Astrocyte (in vitro differentiated cells and primary cell): ENCODE measurements around the gene NTRK1. TPM values are rescaled to one million over a fixed set of nuclear protein-coding genes. Genes with fewer than 3 reads are reported as not detected.
A peak's percentile ranks its signal among the peaks of the same experiment; 100 is the strongest.

Experiments
- DNase-seq: peaks from one replicate; pipeline ENCODE4 v3.0.0-alpha.2; 2010; ENCODE audit warnings: low read depth
- FAIRE-seq: peaks from 2 replicates; lab custom pipeline; 2011; peaks lifted over from hg19 to GRCh38; lab: Jason Lieb, UNC
- H2AFZ ChIP-seq: 2 replicates; pipeline ENCODE4 v1.6.0; 2012; ENCODE audit warnings: low read depth, low read length, inconsistent platforms
- H3K27ac ChIP-seq: 2 replicates; pipeline ENCODE4 v1.5.1; 2011; ENCODE audit warnings: low read depth, low read length, inconsistent platforms
- H3K27me3 ChIP-seq: 2 replicates; pipeline ENCODE4 v1.6.0; 2011; ENCODE audit warnings: low read length, inconsistent platforms; ENCODE audit not compliant: insufficient read depth
- H3K36me3 ChIP-seq: 2 replicates; pipeline ENCODE4 v1.5.1; 2011; ENCODE audit warnings: low read length, inconsistent platforms; ENCODE audit not compliant: insufficient read depth
- H3K4me1 ChIP-seq: 2 replicates; pipeline ENCODE4 v1.5.1; 2011; ENCODE audit warnings: low read length, inconsistent platforms; ENCODE audit not compliant: insufficient read depth
- H3K4me2 ChIP-seq: 2 replicates; pipeline ENCODE4 v1.6.0; 2012; ENCODE audit warnings: low read length, inconsistent platforms
- H3K4me3 ChIP-seq: 2 replicates; pipeline ENCODE4 v1.5.1; 2011; ENCODE audit warnings: low read depth, mild to moderate bottlenecking, low read length, inconsistent platforms; ENCODE audit not compliant: insufficient read depth
- H3K79me2 ChIP-seq: 2 replicates; pipeline ENCODE4 v1.6.0; 2012; ENCODE audit warnings: mild to moderate bottlenecking, low read length, inconsistent platforms; ENCODE audit not compliant: insufficient read depth
- H3K9ac ChIP-seq: 2 replicates; pipeline ENCODE4 v1.6.0; 2012; ENCODE audit warnings: mild to moderate bottlenecking, low read length, inconsistent platforms
- H3K9me3 ChIP-seq: 2 replicates; pipeline ENCODE4 v1.5.1; 2012; ENCODE audit warnings: low read depth, mild to moderate bottlenecking, low read length, inconsistent platforms; ENCODE audit not compliant: insufficient read depth
- H4K20me1 ChIP-seq: 2 replicates; pipeline ENCODE4 v1.6.0; 2012; ENCODE audit warnings: low read length, inconsistent platforms; ENCODE audit not compliant: insufficient read depth
- H3K27ac Mint-ChIP-seq: one replicate; pipeline ENCODE4 v1.8.0; 2021; ENCODE audit warnings: mild to moderate bottlenecking, mixed read lengths; ENCODE audit not compliant: unreplicated experiment
- H3K27me3 Mint-ChIP-seq: one replicate; pipeline ENCODE4 v1.8.0; 2021; ENCODE audit warnings: low read depth, mixed read lengths; ENCODE audit not compliant: unreplicated experiment
- H3K36me3 Mint-ChIP-seq: one replicate; pipeline ENCODE4 v1.8.0; 2021; ENCODE audit warnings: low read depth, mixed read lengths; ENCODE audit not compliant: unreplicated experiment
- H3K4me1 Mint-ChIP-seq: one replicate; pipeline ENCODE4 v1.8.0; 2021; ENCODE audit warnings: low read depth, mixed read lengths; ENCODE audit not compliant: unreplicated experiment
- H3K4me3 Mint-ChIP-seq: one replicate; pipeline ENCODE4 v1.8.0; 2021; ENCODE audit warnings: mild to moderate bottlenecking, moderate library complexity, mixed read lengths; ENCODE audit not compliant: unreplicated experiment
- H3K9me3 Mint-ChIP-seq: one replicate; pipeline ENCODE4 v1.8.0; 2021; ENCODE audit warnings: mild to moderate bottlenecking, mixed read lengths; ENCODE audit not compliant: unreplicated experiment
- EZH2 ChIP-seq: IDR thresholded peaks from 2 replicates; pipeline ENCODE4 v1.6.1; 2012; ENCODE audit warnings: mild to moderate bottlenecking, low read length, inconsistent platforms; ENCODE audit not compliant: insufficient read depth
- total RNA-seq: library from RNA; stranded (reverse); gene quantifications from 2 replicates; pipeline ENCODE4 v1.2.1, GENCODE V29; 2021
- TF ChIP-seq, protein P1 (sequence below): IDR thresholded peaks from 2 replicates; pipeline ENCODE4 v1.5.1; 2011; ENCODE audit warnings: low read depth, mild to moderate bottlenecking, inconsistent platforms, low read length, moderate library complexity; ENCODE audit not compliant: insufficient read depth

Gene NTRK1
- total RNA-seq, 1 donor from 2014 or later: 0.27 TPM

- peaks cover 8% of the 10 kb centered on the region for H3K4me1 ChIP-seq
- no peak overlapping the region for H2AFZ ChIP-seq
- H3K36me3 ChIP-seq: no peaks in the 10 kb centered on the region
- DNase-seq: no peak
- Mint-ChIP-seq H3K4me3 (no peak overlapping the region), H3K36me3 (no peaks in the 10 kb centered on the region), H3K4me1 (peaks cover 11% of the 10 kb centered on the region), H3K9me3 (no peaks in the 10 kb centered on the region), H3K27me3 (peaks cover 65% of the 10 kb centered on the region), H3K27ac (no peak overlapping the region)
- no peak overlapping the region for H3K4me2 ChIP-seq
- FAIRE-seq: no peak
- H3K27ac ChIP-seq: no peak overlapping the region
- peaks cover 4% of the 10 kb centered on the region for H4K20me1 ChIP-seq
- no peaks in the 10 kb centered on the region for H3K9me3 ChIP-seq
- H3K79me2 ChIP-seq: no peaks in the 10 kb centered on the region
- H3K27me3 ChIP-seq: peaks cover 34% of the 10 kb centered on the region
- no peak overlapping the region for H3K4me3 ChIP-seq
- no peak for TF ChIP-seq EZH2
- TF ChIP-seq, protein P1, sequence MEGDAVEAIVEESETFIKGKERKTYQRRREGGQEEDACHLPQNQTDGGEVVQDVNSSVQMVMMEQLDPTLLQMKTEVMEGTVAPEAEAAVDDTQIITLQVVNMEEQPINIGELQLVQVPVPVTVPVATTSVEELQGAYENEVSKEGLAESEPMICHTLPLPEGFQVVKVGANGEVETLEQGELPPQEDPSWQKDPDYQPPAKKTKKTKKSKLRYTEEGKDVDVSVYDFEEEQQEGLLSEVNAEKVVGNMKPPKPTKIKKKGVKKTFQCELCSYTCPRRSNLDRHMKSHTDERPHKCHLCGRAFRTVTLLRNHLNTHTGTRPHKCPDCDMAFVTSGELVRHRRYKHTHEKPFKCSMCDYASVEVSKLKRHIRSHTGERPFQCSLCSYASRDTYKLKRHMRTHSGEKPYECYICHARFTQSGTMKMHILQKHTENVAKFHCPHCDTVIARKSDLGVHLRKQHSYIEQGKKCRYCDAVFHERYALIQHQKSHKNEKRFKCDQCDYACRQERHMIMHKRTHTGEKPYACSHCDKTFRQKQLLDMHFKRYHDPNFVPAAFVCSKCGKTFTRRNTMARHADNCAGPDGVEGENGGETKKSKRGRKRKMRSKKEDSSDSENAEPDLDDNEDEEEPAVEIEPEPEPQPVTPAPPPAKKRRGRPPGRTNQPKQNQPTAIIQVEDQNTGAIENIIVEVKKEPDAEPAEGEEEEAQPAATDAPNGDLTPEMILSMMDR: no peak
- H3K9ac ChIP-seq: no peak overlapping the region
These were observed 4.6 kb downstream of the NTRK1 start for GRCh38 chr1:156865258-156865657.

- H3K4me1 ChIP-seq: peaks cover 11% of the 10 kb centered on the region
- peak overlapping the region; percentile 22 for H3K4me3 Mint-ChIP-seq
- no peak overlapping the region for H3K27ac ChIP-seq
- no peak overlapping the region for H3K4me3 ChIP-seq
- H3K27me3 ChIP-seq: peaks cover 32% of the 10 kb centered on the region
- H3K9me3 Mint-ChIP-seq: no peaks in the 10 kb centered on the region
- no peak overlapping the region for H3K27ac Mint-ChIP-seq
- H3K9me3 ChIP-seq: no peaks in the 10 kb centered on the region
- no peak for TF ChIP-seq EZH2
- TF ChIP-seq, protein P1: no peak
- no peaks in the 10 kb centered on the region for H3K36me3 ChIP-seq
- H3K4me2 ChIP-seq: no peak overlapping the region
- no peaks in the 10 kb centered on the region for H3K36me3 Mint-ChIP-seq
- H3K79me2 ChIP-seq: no peaks in the 10 kb centered on the region
- H3K4me1 Mint-ChIP-seq: peaks cover 14% of the 10 kb centered on the region
- no peak overlapping the region for H3K9ac ChIP-seq
- no peak for DNase-seq
- peaks cover 63% of the 10 kb centered on the region for H3K27me3 Mint-ChIP-seq
- no peak for FAIRE-seq
- H4K20me1 ChIP-seq: peaks cover 4% of the 10 kb centered on the region
- H2AFZ ChIP-seq: no peak overlapping the region
These were observed 5.2 kb downstream of the NTRK1 start for GRCh38 chr1:156865865-156866248.

- H3K27me3 Mint-ChIP-seq: peaks cover 60% of the 10 kb centered on the region
- Histone ChIP-seq H3K4me1 (peaks cover 14% of the 10 kb centered on the region), H3K27me3 (peaks cover 27% of the 10 kb centered on the region), H4K20me1 (peaks cover 4% of the 10 kb centered on the region), H3K4me3 (no peak overlapping the region), H2AFZ (no peak overlapping the region), H3K79me2 (no peaks in the 10 kb centered on the region), H3K4me2 (no peak overlapping the region), H3K9ac (no peak overlapping the region), H3K27ac (no peak overlapping the region), H3K36me3 (no peaks in the 10 kb centered on the region), H3K9me3 (no peaks in the 10 kb centered on the region)
- TF ChIP-seq, protein P1: no peak
- no peak for TF ChIP-seq EZH2
- H3K4me1 Mint-ChIP-seq: peaks cover 15% of the 10 kb centered on the region
- FAIRE-seq (no peak), DNase-seq (no peak)
- H3K27ac Mint-ChIP-seq: no peak overlapping the region
- H3K4me3 Mint-ChIP-seq: no peak overlapping the region
- H3K9me3 Mint-ChIP-seq: no peaks in the 10 kb centered on the region
- no peaks in the 10 kb centered on the region for H3K36me3 Mint-ChIP-seq
These were observed 5.7 kb downstream of the NTRK1 start for GRCh38 chr1:156866249-156866909.
